ENCODE data around the gene TDRD9. TPM values are rescaled to one million over a fixed set of nuclear protein-coding genes. Genes with fewer than 3 reads are reported as not detected.

Gene TDRD9
- total RNA-seq, 1 donor from 2014 or later = 6.5 TPM

- no peak for TF ChIP-seq CTCF (IDR thresholded peaks at IDR 0.05; ENCODE audit: insufficient read depth, low read length, poor library complexity, severe bottlenecking)
- Histone ChIP-seq H3K36me3 (ENCODE audit: control insufficient read depth, insufficient read depth, low read length) (no peaks in the 10 kb centered on the region), H3K27me3 (ENCODE audit: control insufficient read depth, insufficient read depth, low read length) (no peaks in the 10 kb centered on the region), H3K4me3 (ENCODE audit: low read depth, low read length) (no peak overlapping the region)
- DNase-seq (ENCODE audit: low read depth) = no peak
Measured at GRCh38 chr14:104023325-104024055, 95.2 kb downstream of the TDRD9 start.

GRCh38 chr14:104025534-104025933 is 97.3 kb downstream of the TDRD9 start:
- no peak for DNase-seq (ENCODE audit: low read depth)
- Histone ChIP-seq H3K4me3 (ENCODE audit: low read depth, low read length) (no peak overlapping the region), H3K36me3 (ENCODE audit: control insufficient read depth, insufficient read depth, low read length) (no peaks in the 10 kb centered on the region), H3K27me3 (ENCODE audit: control insufficient read depth, insufficient read depth, low read length) (no peaks in the 10 kb centered on the region)
- TF ChIP-seq CTCF (IDR thresholded peaks at IDR 0.05; ENCODE audit: insufficient read depth, low read length, poor library complexity, severe bottlenecking) = no peak

GRCh38 chr14:104026024-104026423 is 97.8 kb downstream of the TDRD9 start:
- peak; percentile 9 for TF ChIP-seq CTCF (IDR thresholded peaks at IDR 0.05; ENCODE audit: insufficient read depth, low read length, poor library complexity, severe bottlenecking)
- DNase-seq (ENCODE audit: low read depth) = no peak
- Histone ChIP-seq H3K36me3 (ENCODE audit: control insufficient read depth, insufficient read depth, low read length) (no peaks in the 10 kb centered on the region), H3K27me3 (ENCODE audit: control insufficient read depth, insufficient read depth, low read length) (no peaks in the 10 kb centered on the region), H3K4me3 (ENCODE audit: low read depth, low read length) (no peak overlapping the region)

GRCh38 chr14:104030958-104031357 is 102.7 kb downstream of the TDRD9 start:
- DNase-seq (ENCODE audit: low read depth) = no peak
- no peaks in the 10 kb centered on the region for H3K36me3 ChIP-seq (ENCODE audit: control insufficient read depth, insufficient read depth, low read length)
- no peak overlapping the region for H3K4me3 ChIP-seq (ENCODE audit: low read depth, low read length)
- no peaks in the 10 kb centered on the region for H3K27me3 ChIP-seq (ENCODE audit: control insufficient read depth, insufficient read depth, low read length)
- TF ChIP-seq CTCF (IDR thresholded peaks at IDR 0.05; ENCODE audit: insufficient read depth, low read length, poor library complexity, severe bottlenecking) = no peak

- no peak for TF ChIP-seq CTCF (IDR thresholded peaks at IDR 0.05; ENCODE audit: insufficient read depth, low read length, poor library complexity, severe bottlenecking)
- no peak for DNase-seq (ENCODE audit: low read depth)
- no peak overlapping the region for H3K4me3 ChIP-seq (ENCODE audit: low read depth, low read length)
- H3K27me3 ChIP-seq (ENCODE audit: control insufficient read depth, insufficient read depth, low read length) = no peaks in the 10 kb centered on the region
- no peaks in the 10 kb centered on the region for H3K36me3 ChIP-seq (ENCODE audit: control insufficient read depth, insufficient read depth, low read length)
Measured at GRCh38 chr14:104031384-104031783, 103.1 kb downstream of the TDRD9 start.
